Upper lobe of left lung (tissue), 6 donors: Measurements from ENCODE around the gene TF. TPM values are rescaled to one million over a fixed set of nuclear protein-coding genes. Genes with fewer than 3 reads are reported as not detected.
"Not testable (repeated sequence)": the region's sequence is repeated elsewhere in the genome, so short reads cannot be mapped to it uniquely, and the experiment has no call there.

Source experiments
- ATAC-seq, 2 donors: fragments of 200-7000 bp; cut with Tn5 transposase; one replicate each; pipeline ENCODE4 v1.9.1; 2022; ENCODE audit warnings: mild to moderate bottlenecking in 2 of 2, moderate library complexity in 2 of 2; ENCODE audit not compliant: low FRiP score in 2 of 2
- DNase-seq, 2 donors: peaks; one replicate each; pipeline ENCODE4 v3.0.0-alpha.2; 2019 to 2020
- H3K27ac ChIP-seq, 4 donors: fragments of 200-600 bp; sonication (generic); one replicate each; pipeline ENCODE4 v1.5.1; 2016 to 2019
- H3K27me3 ChIP-seq, 4 donors: fragments of 200-600 bp; sonication (generic); one replicate each; pipeline ENCODE4 v1.5.1; 2017 to 2019
- H3K36me3 ChIP-seq, 4 donors: fragments of 200-600 bp; sonication (generic); one replicate each; pipeline ENCODE4 v1.5.1; 2016 to 2019
- H3K4me1 ChIP-seq, 4 donors: fragments of 200-600 bp; sonication (generic); one replicate each; pipeline ENCODE4 v1.5.1; 2018 to 2019
- H3K4me3 ChIP-seq, 4 donors: fragments of 200-600 bp; sonication (generic); one replicate each; pipeline ENCODE4 v1.5.1; 2017 to 2019; ENCODE audit warnings: mild to moderate bottlenecking in 2 of 4, moderate library complexity in 1 of 4
- H3K9me3 ChIP-seq, 4 donors: fragments of 200-600 bp; sonication (generic); one replicate each; pipeline ENCODE4 v1.5.1; 2018 to 2019
- EP300 ChIP-seq, 4 donors: sonication (generic); formaldehyde crosslinking; IDR thresholded peaks; one replicate each; pipeline ENCODE4 v1.5.1; 2017; ENCODE audit warnings: antibody characterized with exemption in 4 of 4, control low read depth in 2 of 4
- POLR2A ChIP-seq, 4 donors: fragments of 450-650 bp; IDR thresholded peaks; one replicate each; pipeline ENCODE4 v1.5.1; 2016 to 2017; ENCODE audit warnings: antibody characterized with exemption in 4 of 4, mild to moderate bottlenecking in 2 of 4
- POLR2AphosphoS5 ChIP-seq, 2 donors: sonication (generic); formaldehyde crosslinking; IDR thresholded peaks; one replicate each; pipeline ENCODE4 v1.5.1; 2017; ENCODE audit warnings: antibody characterized with exemption in 2 of 2
- WGBS, 2 donors: methylation state at CpG; one replicate each; pipeline ENCODE4 v1.1.5; 2017 to 2018; 5-methylcytosine and 5-hydroxymethylcytosine counted together
- total RNA-seq, 6 donors: library from RNA; depleted of rRNA in 4 of 6; stranded (reverse); fragments of >200 nt in 4 of 6; gene quantifications; one replicate each; pipeline versions ENCODE4 v1.1.0 to v1.2.1, GENCODE V29; 2016 to 2021
- TF ChIP-seq, protein P1 (sequence below), 6 experiments: fragments of 450-650 bp in 4 of 6; fragments of 200-600 bp in 2 of 6; sonication (generic) in 2 of 6; IDR thresholded peaks; one replicate each; pipeline ENCODE4 v1.5.1; 2016 to 2019; ENCODE audit warnings: antibody characterized with exemption in 6 of 6
- donor health status: DM: no; HTN: no; CAD: no; lungs with moderate emphysema.
- donor health status: DM: no; HTN: yes; CAD: no; lungs with severe emphysema.

TF gene
- total RNA-seq, 6 donors from 2014 or later: 0.61 to 15.5 (median 3.7) TPM

DNA sequence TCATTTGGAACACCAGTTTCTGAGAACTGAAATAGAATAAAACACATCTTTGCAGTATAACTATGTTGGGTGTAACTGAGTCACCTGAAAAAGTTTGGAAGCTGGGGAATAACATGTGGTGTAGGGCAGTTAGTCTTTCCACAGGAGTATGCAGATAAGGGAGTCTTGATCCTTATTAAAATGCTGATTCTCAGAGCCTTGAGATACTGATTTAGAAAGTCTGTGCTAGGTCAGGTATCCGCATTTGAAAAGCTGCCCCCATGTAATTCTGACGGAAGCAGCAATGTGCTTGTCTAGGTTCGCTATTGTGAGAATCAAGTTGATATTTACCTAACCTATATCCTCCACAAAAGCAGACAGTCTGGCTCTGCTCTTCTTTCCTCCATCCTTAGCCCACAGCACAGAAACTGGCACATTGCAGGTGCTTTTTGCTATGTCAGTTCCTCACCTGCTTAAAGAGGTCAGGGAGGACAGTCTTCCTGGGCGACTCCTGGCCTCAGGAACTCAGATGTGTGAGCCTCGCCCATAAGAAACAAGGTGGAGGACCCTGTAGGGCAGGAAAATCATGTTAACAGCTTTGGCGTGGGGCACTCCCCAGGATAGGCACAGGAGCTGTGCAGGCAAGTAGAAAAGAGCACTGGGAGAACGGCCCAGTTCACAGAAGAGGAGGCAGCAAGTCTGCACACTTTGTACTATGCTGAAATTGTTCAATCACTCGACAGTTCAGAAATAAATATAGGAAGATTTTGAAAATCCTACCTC lies 31.8 kb downstream of the TF start:
- ATAC-seq: no peak
- Histone ChIP-seq H3K4me3 (no peak overlapping the region), H3K9me3 (no peaks in the 10 kb centered on the region), H3K27ac (no peak overlapping the region), H3K36me3 (no peaks in the 10 kb centered on the region), H3K4me1 (no peaks in the 10 kb centered on the region), H3K27me3 (no peaks in the 10 kb centered on the region)
- no peak for TF ChIP-seq EP300 (IDR thresholded peaks at IDR 0.05)
- WGBS, 2 donors: 70 to 73% methylated on average over 6 to 8 of the region's 8 CpGs
- DNase-seq: no peak

DNA sequence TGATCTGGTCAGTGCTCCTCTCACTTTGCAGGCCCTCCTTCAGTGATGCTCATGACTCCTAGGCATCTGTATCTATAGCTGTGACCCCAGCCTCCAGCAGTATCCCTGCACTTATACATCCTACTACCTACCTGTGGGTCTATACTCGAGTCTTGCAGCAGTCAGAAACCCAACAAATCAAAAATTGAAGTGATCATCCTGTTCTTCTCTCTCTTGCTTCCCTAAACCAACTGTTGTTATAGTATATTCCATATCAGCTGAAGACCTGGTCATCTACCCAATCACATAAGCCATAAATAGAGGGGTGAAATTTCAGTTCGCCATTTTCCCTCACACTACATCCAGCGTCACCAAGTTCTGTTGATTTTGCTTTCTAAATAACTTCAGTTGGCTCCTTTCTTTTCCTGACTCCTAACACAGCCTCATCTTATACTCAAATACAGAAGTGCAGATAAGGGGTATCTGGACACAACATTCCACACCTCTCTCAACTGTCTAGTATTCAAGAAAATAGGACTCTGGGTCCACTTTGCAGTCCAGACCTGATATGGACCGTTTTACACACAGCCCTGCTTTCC lies 33.5 kb downstream of the TF start:
- 69 to 78% methylated on average over 4 of the region's 4 CpGs for WGBS, 2 donors
- H3K36me3 ChIP-seq: no peaks in the 10 kb centered on the region
- no peaks in the 10 kb centered on the region for H3K27me3 ChIP-seq
- H3K27ac ChIP-seq: no peak overlapping the region
- TF ChIP-seq, protein P1, sequence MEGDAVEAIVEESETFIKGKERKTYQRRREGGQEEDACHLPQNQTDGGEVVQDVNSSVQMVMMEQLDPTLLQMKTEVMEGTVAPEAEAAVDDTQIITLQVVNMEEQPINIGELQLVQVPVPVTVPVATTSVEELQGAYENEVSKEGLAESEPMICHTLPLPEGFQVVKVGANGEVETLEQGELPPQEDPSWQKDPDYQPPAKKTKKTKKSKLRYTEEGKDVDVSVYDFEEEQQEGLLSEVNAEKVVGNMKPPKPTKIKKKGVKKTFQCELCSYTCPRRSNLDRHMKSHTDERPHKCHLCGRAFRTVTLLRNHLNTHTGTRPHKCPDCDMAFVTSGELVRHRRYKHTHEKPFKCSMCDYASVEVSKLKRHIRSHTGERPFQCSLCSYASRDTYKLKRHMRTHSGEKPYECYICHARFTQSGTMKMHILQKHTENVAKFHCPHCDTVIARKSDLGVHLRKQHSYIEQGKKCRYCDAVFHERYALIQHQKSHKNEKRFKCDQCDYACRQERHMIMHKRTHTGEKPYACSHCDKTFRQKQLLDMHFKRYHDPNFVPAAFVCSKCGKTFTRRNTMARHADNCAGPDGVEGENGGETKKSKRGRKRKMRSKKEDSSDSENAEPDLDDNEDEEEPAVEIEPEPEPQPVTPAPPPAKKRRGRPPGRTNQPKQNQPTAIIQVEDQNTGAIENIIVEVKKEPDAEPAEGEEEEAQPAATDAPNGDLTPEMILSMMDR (IDR thresholded peaks at IDR 0.05): no peak
- no peak for TF ChIP-seq POLR2A (IDR thresholded peaks at IDR 0.05)
- TF ChIP-seq POLR2AphosphoS5 (IDR thresholded peaks at IDR 0.05): no peak
- TF ChIP-seq EP300 (IDR thresholded peaks at IDR 0.05): no peak
- no peaks in the 10 kb centered on the region for H3K4me1 ChIP-seq
- H3K4me3 ChIP-seq: no peak overlapping the region
- no peak for ATAC-seq
- DNase-seq: no peak
- no peaks in the 10 kb centered on the region for H3K9me3 ChIP-seq

- not testable (repeated sequence) for H3K4me3 ChIP-seq, H3K9me3 ChIP-seq, DNase-seq, H3K4me1 ChIP-seq, H3K36me3 ChIP-seq, H3K27ac ChIP-seq, H3K27me3 ChIP-seq, ATAC-seq
- WGBS, 2 donors: 89 to 91% methylated on average over 6 of the region's 6 CpGs
These were observed 34.6 kb downstream of the TF start for GRCh38 chr3:133780756-133781155.

GRCh38 chr3:133781570-133781969 lies 35.4 kb downstream of the TF start:
- ATAC-seq: no peak
- H3K27ac ChIP-seq: no peak overlapping the region
- TF ChIP-seq EP300 (IDR thresholded peaks at IDR 0.05) (no peak), POLR2AphosphoS5 (IDR thresholded peaks at IDR 0.05) (no peak), POLR2A (IDR thresholded peaks at IDR 0.05) (no peak)
- TF ChIP-seq, protein P1 (IDR thresholded peaks at IDR 0.05): no peak
- H3K27me3 ChIP-seq: no peaks in the 10 kb centered on the region
- no peaks in the 10 kb centered on the region for H3K36me3 ChIP-seq
- H3K9me3 ChIP-seq: no peaks in the 10 kb centered on the region
- DNase-seq: no peak
- no peaks in the 10 kb centered on the region for H3K4me1 ChIP-seq
- H3K4me3 ChIP-seq: no peak overlapping the region

DNA sequence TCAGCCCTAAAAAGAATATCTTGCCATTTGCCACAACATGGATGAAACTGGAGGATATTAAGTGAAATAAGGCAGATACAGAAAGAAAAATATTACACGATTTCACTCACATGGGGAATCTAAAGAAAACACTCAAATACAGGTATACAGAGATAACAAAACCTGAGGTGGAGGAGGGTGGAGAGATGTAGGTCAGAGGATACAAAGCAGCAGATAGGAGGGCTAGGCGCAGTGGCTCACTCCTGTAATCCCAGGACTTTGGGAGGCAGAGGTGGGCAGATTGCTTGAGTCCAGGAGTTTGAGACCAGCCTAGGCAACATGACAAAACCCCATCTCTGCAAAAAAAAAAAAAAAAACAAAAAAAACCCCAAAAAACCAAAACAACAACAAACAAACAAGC lies 36.3 kb downstream of the TF start:
- H3K4me1 ChIP-seq: no peaks in the 10 kb centered on the region
- WGBS, 2 donors: 85 to 97% methylated on average over 2 of the region's 2 CpGs
- no peak overlapping the region for H3K4me3 ChIP-seq
- no peaks in the 10 kb centered on the region for H3K27me3 ChIP-seq
- H3K27ac ChIP-seq: no peak overlapping the region
- H3K9me3 ChIP-seq: no peaks in the 10 kb centered on the region
- no peak for ATAC-seq
- TF ChIP-seq, protein P1 (IDR thresholded peaks at IDR 0.05): no peak
- H3K36me3 ChIP-seq: no peaks in the 10 kb centered on the region
- no peak for DNase-seq

DNA sequence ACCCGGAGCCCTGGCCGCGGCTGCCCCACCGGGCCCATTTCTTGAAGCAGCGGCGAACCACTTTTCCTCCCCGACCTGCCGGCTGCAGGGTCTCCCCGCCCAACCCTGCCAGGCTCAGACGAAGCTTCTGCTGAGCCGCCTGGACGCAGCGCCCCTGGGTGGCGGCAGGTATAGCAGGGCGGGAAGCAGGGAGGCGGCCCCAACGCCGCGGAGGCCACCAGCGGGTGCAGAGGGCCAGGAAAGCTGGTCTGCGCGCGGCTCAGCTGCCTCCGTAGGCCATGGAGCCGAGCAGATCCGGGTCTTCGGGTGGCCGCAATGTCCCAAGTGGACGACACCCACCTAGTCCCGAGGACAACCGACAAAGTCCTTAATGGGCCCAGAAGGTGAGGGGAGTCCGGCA lies 37.6 kb downstream of the TF start:
- no peaks in the 10 kb centered on the region for H3K4me1 ChIP-seq
- 71 to 72% methylated on average over 25 to 32 of the region's 32 CpGs for WGBS, 2 donors
- no peak overlapping the region for H3K27ac ChIP-seq
- H3K4me3 ChIP-seq: no peak overlapping the region
- TF ChIP-seq POLR2AphosphoS5 (IDR thresholded peaks at IDR 0.05) (no peak), POLR2A (IDR thresholded peaks at IDR 0.05) (no peak), EP300 (IDR thresholded peaks at IDR 0.05) (no peak)
- TF ChIP-seq, protein P1 (IDR thresholded peaks at IDR 0.05): no peak
- ATAC-seq: no peak
- no peaks in the 10 kb centered on the region for H3K9me3 ChIP-seq
- peak in 1 of 2 donors; percentile 77 for DNase-seq
- H3K27me3 ChIP-seq: no peaks in the 10 kb centered on the region
- no peaks in the 10 kb centered on the region for H3K36me3 ChIP-seq
